ENCODE results near the gene RGL4.

DNA sequence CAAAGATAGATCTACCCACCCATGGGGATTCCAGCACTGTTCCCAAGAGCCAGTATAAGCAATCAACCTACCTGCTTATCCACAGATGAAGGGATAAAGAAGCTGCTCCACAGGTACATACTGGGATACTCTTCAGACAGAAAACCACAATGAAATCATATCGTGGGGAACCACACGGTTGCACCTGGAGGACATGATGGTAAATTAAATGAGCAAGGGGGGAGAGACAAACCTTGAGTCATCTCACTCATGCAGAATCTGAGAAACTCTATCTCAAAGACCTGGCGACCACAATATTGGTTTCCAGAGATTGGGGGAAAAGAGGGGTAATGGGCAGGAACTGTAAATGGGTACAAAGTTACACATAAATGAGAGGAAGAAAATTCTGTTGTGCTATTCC lies 14.5 kb downstream of the RGL4 start:
- TF ChIP-seq, protein P1, sequence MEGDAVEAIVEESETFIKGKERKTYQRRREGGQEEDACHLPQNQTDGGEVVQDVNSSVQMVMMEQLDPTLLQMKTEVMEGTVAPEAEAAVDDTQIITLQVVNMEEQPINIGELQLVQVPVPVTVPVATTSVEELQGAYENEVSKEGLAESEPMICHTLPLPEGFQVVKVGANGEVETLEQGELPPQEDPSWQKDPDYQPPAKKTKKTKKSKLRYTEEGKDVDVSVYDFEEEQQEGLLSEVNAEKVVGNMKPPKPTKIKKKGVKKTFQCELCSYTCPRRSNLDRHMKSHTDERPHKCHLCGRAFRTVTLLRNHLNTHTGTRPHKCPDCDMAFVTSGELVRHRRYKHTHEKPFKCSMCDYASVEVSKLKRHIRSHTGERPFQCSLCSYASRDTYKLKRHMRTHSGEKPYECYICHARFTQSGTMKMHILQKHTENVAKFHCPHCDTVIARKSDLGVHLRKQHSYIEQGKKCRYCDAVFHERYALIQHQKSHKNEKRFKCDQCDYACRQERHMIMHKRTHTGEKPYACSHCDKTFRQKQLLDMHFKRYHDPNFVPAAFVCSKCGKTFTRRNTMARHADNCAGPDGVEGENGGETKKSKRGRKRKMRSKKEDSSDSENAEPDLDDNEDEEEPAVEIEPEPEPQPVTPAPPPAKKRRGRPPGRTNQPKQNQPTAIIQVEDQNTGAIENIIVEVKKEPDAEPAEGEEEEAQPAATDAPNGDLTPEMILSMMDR (conservative IDR thresholded peaks at IDR 0.05; ENCODE audit: low read depth in 2 of 2) = no peak
- TF ChIP-seq EZH2 (IDR thresholded peaks at IDR 0.05; ENCODE audit: low read depth, unreplicated experiment) = no peak
- TF ChIP-seq POLR2AphosphoS5 (IDR thresholded peaks at IDR 0.05; ENCODE audit: low read depth) = no peak
- no peak for TF ChIP-seq EZH2phosphoT487 (IDR thresholded peaks at IDR 0.05; ENCODE audit: unreplicated experiment)
- no peak for TF ChIP-seq JUNB (IDR thresholded peaks at IDR 0.05; ENCODE audit: unreplicated experiment)
- TF ChIP-seq, protein P2, sequence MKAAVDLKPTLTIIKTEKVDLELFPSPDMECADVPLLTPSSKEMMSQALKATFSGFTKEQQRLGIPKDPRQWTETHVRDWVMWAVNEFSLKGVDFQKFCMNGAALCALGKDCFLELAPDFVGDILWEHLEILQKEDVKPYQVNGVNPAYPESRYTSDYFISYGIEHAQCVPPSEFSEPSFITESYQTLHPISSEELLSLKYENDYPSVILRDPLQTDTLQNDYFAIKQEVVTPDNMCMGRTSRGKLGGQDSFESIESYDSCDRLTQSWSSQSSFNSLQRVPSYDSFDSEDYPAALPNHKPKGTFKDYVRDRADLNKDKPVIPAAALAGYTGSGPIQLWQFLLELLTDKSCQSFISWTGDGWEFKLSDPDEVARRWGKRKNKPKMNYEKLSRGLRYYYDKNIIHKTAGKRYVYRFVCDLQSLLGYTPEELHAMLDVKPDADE (IDR thresholded peaks at IDR 0.05) = no peak
- TF ChIP-seq, protein P3, sequence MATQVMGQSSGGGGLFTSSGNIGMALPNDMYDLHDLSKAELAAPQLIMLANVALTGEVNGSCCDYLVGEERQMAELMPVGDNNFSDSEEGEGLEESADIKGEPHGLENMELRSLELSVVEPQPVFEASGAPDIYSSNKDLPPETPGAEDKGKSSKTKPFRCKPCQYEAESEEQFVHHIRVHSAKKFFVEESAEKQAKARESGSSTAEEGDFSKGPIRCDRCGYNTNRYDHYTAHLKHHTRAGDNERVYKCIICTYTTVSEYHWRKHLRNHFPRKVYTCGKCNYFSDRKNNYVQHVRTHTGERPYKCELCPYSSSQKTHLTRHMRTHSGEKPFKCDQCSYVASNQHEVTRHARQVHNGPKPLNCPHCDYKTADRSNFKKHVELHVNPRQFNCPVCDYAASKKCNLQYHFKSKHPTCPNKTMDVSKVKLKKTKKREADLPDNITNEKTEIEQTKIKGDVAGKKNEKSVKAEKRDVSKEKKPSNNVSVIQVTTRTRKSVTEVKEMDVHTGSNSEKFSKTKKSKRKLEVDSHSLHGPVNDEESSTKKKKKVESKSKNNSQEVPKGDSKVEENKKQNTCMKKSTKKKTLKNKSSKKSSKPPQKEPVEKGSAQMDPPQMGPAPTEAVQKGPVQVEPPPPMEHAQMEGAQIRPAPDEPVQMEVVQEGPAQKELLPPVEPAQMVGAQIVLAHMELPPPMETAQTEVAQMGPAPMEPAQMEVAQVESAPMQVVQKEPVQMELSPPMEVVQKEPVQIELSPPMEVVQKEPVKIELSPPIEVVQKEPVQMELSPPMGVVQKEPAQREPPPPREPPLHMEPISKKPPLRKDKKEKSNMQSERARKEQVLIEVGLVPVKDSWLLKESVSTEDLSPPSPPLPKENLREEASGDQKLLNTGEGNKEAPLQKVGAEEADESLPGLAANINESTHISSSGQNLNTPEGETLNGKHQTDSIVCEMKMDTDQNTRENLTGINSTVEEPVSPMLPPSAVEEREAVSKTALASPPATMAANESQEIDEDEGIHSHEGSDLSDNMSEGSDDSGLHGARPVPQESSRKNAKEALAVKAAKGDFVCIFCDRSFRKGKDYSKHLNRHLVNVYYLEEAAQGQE (IDR thresholded peaks at IDR 0.05; ENCODE audit: unreplicated experiment) = no peak
- no peak for TF ChIP-seq ZNF331 (CRISPR knock-in tag; IDR thresholded peaks at IDR 0.05; ENCODE audit: low read depth)
- TF ChIP-seq, protein P4, sequence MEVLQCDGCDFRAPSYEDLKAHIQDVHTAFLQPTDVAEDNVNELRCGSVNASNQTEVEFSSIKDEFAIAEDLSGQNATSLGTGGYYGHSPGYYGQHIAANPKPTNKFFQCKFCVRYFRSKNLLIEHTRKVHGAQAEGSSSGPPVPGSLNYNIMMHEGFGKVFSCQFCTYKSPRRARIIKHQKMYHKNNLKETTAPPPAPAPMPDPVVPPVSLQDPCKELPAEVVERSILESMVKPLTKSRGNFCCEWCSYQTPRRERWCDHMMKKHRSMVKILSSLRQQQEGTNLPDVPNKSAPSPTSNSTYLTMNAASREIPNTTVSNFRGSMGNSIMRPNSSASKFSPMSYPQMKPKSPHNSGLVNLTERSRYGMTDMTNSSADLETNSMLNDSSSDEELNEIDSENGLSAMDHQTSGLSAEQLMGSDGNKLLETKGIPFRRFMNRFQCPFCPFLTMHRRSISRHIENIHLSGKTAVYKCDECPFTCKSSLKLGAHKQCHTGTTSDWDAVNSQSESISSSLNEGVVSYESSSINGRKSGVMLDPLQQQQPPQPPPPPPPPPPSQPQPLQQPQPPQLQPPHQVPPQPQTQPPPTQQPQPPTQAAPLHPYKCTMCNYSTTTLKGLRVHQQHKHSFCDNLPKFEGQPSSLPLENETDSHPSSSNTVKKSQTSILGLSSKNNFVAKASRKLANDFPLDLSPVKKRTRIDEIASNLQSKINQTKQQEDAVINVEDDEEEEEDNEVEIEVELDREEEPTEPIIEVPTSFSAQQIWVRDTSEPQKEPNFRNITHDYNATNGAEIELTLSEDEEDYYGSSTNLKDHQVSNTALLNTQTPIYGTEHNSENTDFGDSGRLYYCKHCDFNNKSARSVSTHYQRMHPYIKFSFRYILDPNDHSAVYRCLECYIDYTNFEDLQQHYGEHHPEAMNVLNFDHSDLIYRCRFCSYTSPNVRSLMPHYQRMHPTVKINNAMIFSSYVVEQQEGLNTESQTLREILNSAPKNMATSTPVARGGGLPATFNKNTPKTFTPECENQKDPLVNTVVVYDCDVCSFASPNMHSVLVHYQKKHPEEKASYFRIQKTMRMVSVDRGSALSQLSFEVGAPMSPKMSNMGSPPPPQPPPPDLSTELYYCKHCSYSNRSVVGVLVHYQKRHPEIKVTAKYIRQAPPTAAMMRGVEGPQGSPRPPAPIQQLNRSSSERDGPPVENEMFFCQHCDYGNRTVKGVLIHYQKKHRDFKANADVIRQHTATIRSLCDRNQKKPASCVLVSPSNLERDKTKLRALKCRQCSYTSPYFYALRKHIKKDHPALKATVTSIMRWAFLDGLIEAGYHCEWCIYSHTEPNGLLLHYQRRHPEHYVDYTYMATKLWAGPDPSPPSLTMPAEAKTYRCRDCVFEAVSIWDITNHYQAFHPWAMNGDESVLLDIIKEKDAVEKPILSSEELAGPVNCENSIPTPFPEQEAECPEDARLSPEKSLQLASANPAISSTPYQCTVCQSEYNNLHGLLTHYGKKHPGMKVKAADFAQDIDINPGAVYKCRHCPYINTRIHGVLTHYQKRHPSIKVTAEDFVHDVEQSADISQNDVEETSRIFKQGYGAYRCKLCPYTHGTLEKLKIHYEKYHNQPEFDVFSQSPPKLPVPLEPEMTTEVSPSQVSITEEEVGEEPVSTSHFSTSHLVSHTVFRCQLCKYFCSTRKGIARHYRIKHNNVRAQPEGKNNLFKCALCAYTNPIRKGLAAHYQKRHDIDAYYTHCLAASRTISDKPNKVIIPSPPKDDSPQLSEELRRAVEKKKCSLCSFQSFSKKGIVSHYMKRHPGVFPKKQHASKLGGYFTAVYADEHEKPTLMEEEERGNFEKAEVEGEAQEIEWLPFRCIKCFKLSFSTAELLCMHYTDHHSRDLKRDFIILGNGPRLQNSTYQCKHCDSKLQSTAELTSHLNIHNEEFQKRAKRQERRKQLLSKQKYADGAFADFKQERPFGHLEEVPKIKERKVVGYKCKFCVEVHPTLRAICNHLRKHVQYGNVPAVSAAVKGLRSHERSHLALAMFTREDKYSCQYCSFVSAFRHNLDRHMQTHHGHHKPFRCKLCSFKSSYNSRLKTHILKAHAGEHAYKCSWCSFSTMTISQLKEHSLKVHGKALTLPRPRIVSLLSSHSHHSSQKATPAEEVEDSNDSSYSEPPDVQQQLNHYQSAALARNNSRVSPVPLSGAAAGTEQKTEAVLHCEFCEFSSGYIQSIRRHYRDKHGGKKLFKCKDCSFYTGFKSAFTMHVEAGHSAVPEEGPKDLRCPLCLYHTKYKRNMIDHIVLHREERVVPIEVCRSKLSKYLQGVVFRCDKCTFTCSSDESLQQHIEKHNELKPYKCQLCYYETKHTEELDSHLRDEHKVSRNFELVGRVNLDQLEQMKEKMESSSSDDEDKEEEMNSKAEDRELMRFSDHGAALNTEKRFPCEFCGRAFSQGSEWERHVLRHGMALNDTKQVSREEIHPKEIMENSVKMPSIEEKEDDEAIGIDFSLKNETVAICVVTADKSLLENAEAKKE (CRISPR knock-in tag; IDR thresholded peaks at IDR 0.05) = no peak

All from GM23338 (cell line).